Smooth muscle cell (in vitro differentiated cells): ENCODE results near the gene SIL1. TPM values are rescaled to one million over a fixed set of nuclear protein-coding genes. Genes with fewer than 3 reads are reported as not detected.

Experiments used
- DNase-seq: peaks from one replicate; lab custom pipeline; 2025; ENCODE audit not compliant: unreplicated experiment; lab: John Stamatoyannopoulos, UW
- H2AFZ ChIP-seq: fragments of 200-600 bp; sonication (generic); 2 replicates; pipeline ENCODE4 v1.6.0; 2016; ENCODE audit warnings: antibody characterized with exemption, low read depth, mild to moderate bottlenecking
- H3F3A ChIP-seq: fragments of 200-600 bp; sonication (generic); 2 replicates; pipeline ENCODE4 v1.6.0; 2017; ENCODE audit warnings: antibody characterized with exemption, low read depth
- H3K27ac ChIP-seq: fragments of 200-600 bp; sonication (generic); 2 replicates; pipeline ENCODE4 v1.5.1; 2016; ENCODE audit warnings: low read depth, mild to moderate bottlenecking
- H3K27me3 ChIP-seq: fragments of 200-600 bp; sonication (generic); 2 replicates; pipeline ENCODE4 v1.6.1; 2016; ENCODE audit warnings: low read depth, mild to moderate bottlenecking
- H3K36me3 ChIP-seq: fragments of 200-600 bp; sonication (generic); 2 replicates; pipeline ENCODE4 v1.5.1; 2016; ENCODE audit warnings: low read depth
- H3K4me1 ChIP-seq: fragments of 200-600 bp; sonication (generic); 2 replicates; pipeline ENCODE4 v1.5.1; 2016; ENCODE audit warnings: low read depth
- H3K4me2 ChIP-seq: fragments of 200-600 bp; sonication (generic); 2 replicates; pipeline ENCODE4 v1.6.0; 2016; ENCODE audit warnings: mild to moderate bottlenecking
- H3K4me3 ChIP-seq: fragments of 200-600 bp; sonication (generic); 2 replicates; pipeline ENCODE4 v1.5.1; 2016; ENCODE audit warnings: mild to moderate bottlenecking
- H3K79me2 ChIP-seq: fragments of 200-600 bp; sonication (generic); 2 replicates; pipeline ENCODE4 v1.6.0; 2016; ENCODE audit warnings: low read depth, mild to moderate bottlenecking
- H3K9ac ChIP-seq: fragments of 200-600 bp; sonication (generic); 2 replicates; pipeline ENCODE4 v1.6.0; 2016; ENCODE audit warnings: low read depth
- H3K9me3 ChIP-seq: fragments of 200-600 bp; sonication (generic); replicated peaks from 2 replicates; pipeline ENCODE4 v1.5.1; 2016; ENCODE audit warnings: low read depth
- H4K20me1 ChIP-seq: fragments of 200-600 bp; sonication (generic); 2 replicates; pipeline ENCODE4 v1.6.0; 2016; ENCODE audit warnings: low read depth
- CTCF ChIP-seq: fragments of 200-600 bp; sonication (generic); IDR thresholded peaks from 2 replicates; pipeline ENCODE4 v1.5.1; 2017; ENCODE audit warnings: borderline replicate concordance, mild to moderate bottlenecking, antibody characterized with exemption; ENCODE audit not compliant: insufficient read depth, poor library complexity, severe bottlenecking
- WGBS: methylation state at CpG from one replicate; pipeline ENCODE4 v1.1.7; 2016; ENCODE audit warnings: low lambda C conversion rate; 5-methylcytosine and 5-hydroxymethylcytosine counted together
- polyA plus RNA-seq: library from polyadenylated mRNA; unstranded; fragments of >200 nt; fragmentation: Nextera tagmentation; extraction: Ambion mirVana; gene quantifications from 2 replicates; pipeline ENCODE4 v1.2.1, GENCODE V29; 2016
- total RNA-seq: library from RNA; depleted of rRNA; stranded (reverse); fragments of >200 nt; gene quantifications from 2 replicates; pipeline ENCODE4 v1.2.3, GENCODE V29; 2014

SIL1 gene
- total and polyA plus RNA-seq, 2 experiments from 2014 or later, result 45.5 to 119 TPM

GRCh38 chr5:138946241-138946623 lies 251.9 kb downstream of the SIL1 start:
- H4K20me1 ChIP-seq, result no peaks in the 10 kb centered on the region
- no peak overlapping the region for H3K9ac ChIP-seq
- DNase-seq, result no peak
- no peak overlapping the region for H3K4me3 ChIP-seq
- no peaks in the 10 kb centered on the region for H3F3A ChIP-seq
- no peaks in the 10 kb centered on the region for H3K79me2 ChIP-seq
- no peak overlapping the region for H3K27ac ChIP-seq
- 80% methylated on average over 8 of the region's 8 CpGs for WGBS
- no peak overlapping the region for H2AFZ ChIP-seq
- peaks cover 10% of the 10 kb centered on the region for H3K4me1 ChIP-seq
- H3K9me3 ChIP-seq, result no peaks in the 10 kb centered on the region
- H3K4me2 ChIP-seq, result no peak overlapping the region
- no peaks in the 10 kb centered on the region for H3K27me3 ChIP-seq
- TF ChIP-seq CTCF, result no peak
- no peaks in the 10 kb centered on the region for H3K36me3 ChIP-seq

DNA sequence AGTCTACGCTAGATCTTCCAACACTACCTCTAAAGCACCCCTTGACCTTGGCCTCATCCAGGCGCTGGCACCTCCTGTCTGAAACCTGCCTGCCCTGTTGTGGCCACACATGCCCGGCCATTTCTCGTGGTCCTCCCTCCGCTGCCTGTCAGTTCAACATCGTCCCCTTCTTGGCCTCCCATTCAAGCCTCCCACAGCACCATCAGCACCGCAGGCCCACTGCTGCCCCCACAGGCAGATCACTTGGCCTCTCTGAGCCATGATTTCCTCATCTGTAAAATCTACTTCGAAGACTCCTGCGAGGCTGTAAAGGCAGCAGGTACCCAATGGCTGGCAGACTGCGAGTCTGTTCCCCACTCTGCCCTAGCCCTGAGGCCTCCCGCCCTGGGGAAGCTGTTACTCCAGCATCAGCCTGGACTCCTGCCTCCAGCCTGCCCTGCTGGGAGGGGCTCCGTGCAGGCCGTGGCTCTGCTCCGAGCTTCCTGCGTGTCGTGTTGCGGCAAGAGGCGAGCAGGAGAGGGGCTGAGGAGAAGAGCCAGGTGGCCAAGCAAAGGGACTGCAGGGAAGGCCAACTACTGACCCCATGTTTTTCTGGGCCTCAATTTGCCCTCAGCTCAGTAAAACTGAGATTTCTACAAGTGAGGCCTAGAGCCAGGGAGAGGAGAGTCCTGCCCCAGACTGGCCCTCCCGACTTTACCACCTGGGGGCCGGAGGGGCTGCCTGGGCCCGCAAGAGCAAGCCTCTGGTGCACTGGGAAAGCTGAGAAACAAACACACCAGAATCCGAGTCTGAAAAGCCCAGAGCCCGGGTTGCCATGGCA lies 252.5 kb downstream of the SIL1 start:
- Histone ChIP-seq H3K27me3 (no peaks in the 10 kb centered on the region), H3K36me3 (no peaks in the 10 kb centered on the region), H3K4me3 (no peak overlapping the region), H3K9me3 (no peaks in the 10 kb centered on the region), H4K20me1 (no peaks in the 10 kb centered on the region), H3F3A (no peaks in the 10 kb centered on the region), H3K4me2 (no peak overlapping the region), H3K27ac (no peak overlapping the region), H3K9ac (no peak overlapping the region), H3K4me1 (peaks cover 10% of the 10 kb centered on the region), H3K79me2 (no peaks in the 10 kb centered on the region), H2AFZ (no peak overlapping the region)
- 85% methylated on average over 23 of the region's 23 CpGs for WGBS
- TF ChIP-seq CTCF, result no peak
- DNase-seq, result no peak

DNA sequence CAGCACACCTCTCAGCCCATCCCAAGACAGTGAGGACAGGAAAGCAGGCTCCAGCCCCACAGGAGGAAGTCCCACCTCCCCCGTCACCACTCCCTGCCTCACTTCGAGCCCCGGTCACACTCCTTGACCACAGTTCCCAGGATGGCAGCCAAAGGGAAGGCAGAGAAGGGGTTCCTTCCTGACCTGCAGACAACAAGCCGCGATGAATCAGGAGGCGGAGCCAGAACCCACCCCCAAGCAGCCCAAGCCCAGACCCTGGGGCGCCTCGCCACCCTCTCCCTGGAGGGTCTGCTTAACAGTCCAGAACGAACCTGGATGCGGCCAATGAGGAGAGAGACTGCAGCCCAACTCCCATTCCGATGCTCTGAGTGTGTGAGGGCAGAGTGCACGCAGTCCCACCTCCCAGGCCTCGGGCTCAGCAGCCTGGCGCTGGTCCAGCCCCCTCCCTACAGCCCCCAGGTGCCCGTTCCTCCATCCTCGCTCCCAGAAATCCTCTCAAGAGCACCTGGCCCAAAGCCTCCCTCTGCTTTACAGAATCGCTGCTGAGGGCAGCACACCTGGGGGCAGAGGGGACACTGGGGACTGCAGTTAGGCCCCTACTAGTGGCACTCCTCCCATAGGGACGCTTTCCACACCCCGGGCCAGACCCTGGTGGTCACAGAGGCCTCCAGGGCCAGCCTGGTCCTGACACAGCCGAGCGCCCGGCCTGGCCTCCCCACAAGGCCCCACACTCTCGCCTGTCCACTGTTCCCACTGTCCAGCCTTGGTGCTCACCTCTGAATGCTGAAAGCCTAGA lies 253.4 kb downstream of the SIL1 start:
- no peak for TF ChIP-seq CTCF
- Histone ChIP-seq H3K27me3 (no peaks in the 10 kb centered on the region), H3K27ac (no peak overlapping the region), H3F3A (no peaks in the 10 kb centered on the region), H3K4me1 (peaks cover 10% of the 10 kb centered on the region), H2AFZ (no peak overlapping the region), H3K36me3 (no peaks in the 10 kb centered on the region), H3K4me3 (no peak overlapping the region), H3K4me2 (no peak overlapping the region), H4K20me1 (no peaks in the 10 kb centered on the region), H3K9me3 (no peaks in the 10 kb centered on the region), H3K79me2 (no peaks in the 10 kb centered on the region), H3K9ac (no peak overlapping the region)
- no peak for DNase-seq
- WGBS, result 93% methylated on average over 23 of the region's 23 CpGs
